H1 (cell line): ENCODE results near the gene ZBED6. TPM values are rescaled to one million over a fixed set of nuclear protein-coding genes. Genes with fewer than 3 reads are reported as not detected.

Experiments used
- CHD2 ChIP-seq: IDR thresholded peaks from 2 replicates; pipeline ENCODE4 v1.6.1; 2012; ENCODE audit warnings: low read length, improper control_type of control experiment
- GABPA ChIP-seq: IDR thresholded peaks from 2 replicates; pipeline ENCODE4 v1.6.1; 2011; ENCODE audit warnings: mild to moderate bottlenecking, low read length, moderate library complexity, borderline replicate concordance; ENCODE audit not compliant: insufficient read depth
- SIRT6 ChIP-seq: IDR thresholded peaks from one replicate; pipeline ENCODE4 v1.7.1; 2012; ENCODE audit warnings: low read length, inconsistent platforms
- TAF1 ChIP-seq: IDR thresholded peaks from 2 replicates; pipeline ENCODE4 v1.6.1; 2011; ENCODE audit warnings: mild to moderate bottlenecking, low read depth, low read length
- TBP ChIP-seq: IDR thresholded peaks from 2 replicates; pipeline ENCODE4 v1.6.1; 2011; ENCODE audit warnings: low read depth, low read length, improper control_type of control experiment
- ZNF274 ChIP-seq: IDR thresholded peaks from 2 replicates; pipeline ENCODE4 v1.7.0; 2012; ENCODE audit warnings: low read length, borderline replicate concordance; ENCODE audit errors: extremely low read depth
- polyA plus RNA-seq, 7 experiments: library from polyadenylated mRNA; depleted of rRNA in 3 of 7; stranded (reverse) in 5 of 7; unstranded in 2 of 7; fragments of >200 nt in 5 of 7; fragments of 200-250 nt in 2 of 7; gene quantifications; 1 replicate in 5 of 7; 2 replicates in 1 of 7; 4 replicates in 1 of 7; pipeline versions ENCODE4 v1.2.1 to v1.2.3, GENCODE V29; 2011 to 2013; ENCODE audit warnings: missing spikeins in 2 of 7, mixed read lengths in 2 of 7
- total RNA-seq: library from RNA; stranded (reverse); fragmentation: NEBNext Ultra II Directional; extraction: Animal tissue kit (Norgen Biotek cat#: 25700); gene quantifications from 2 replicates; pipeline ENCODE4 v1.2.1, GENCODE V29; 2021

Gene ZBED6
- total and polyA plus RNA-seq, 2 of the 8 experiments (the other 6 are each of a cell fraction or from before 2014, with no cell fraction given): 1.4 to 25.9 TPM

DNA sequence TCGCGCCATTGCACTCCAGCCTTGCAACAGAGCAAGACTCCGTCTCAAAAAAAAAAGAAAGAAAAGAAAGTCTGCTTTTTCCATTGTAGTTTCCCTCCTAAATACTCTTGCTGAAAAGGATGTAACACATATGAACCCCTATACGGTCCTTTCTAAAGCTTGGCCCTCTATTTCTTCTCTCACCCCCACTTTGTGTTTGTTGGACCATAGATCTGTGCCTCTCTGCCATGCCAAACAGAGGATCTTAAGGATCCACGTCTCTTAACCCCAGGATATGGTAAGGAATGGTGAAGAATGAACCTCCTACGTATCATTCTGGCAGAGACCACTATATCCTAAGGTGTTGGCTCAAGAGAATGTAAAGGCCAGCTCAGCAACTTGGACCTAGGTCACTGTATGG, 49.1 kb upstream of the ZBED6 start (continued):
- TF ChIP-seq SIRT6 (no peak), TAF1 (no peak), GABPA (no peak), TBP (no peak), CHD2 (no peak), ZNF274 (no peak)
